GM19438 (cell line): Measurements from ENCODE around the gene DGUOK.
"Not testable (repeated sequence)": the region's sequence is repeated elsewhere in the genome, so short reads cannot be mapped to it uniquely, and the experiment has no call there.

Experiments used
- ATAC-seq: cut with Tn5 transposase; IDR thresholded peaks from one replicate; pipeline ENCODE4 v1.9.1; 2021; ENCODE audit warnings: low read depth; ENCODE audit not compliant: unreplicated experiment

Gene DGUOK

GRCh38 chr2:73899801-73900336, 26.8 kb upstream of the DGUOK start:
- no peak for ATAC-seq

- ATAC-seq, result no peak
These were observed 25.5 kb upstream of the DGUOK start for GRCh38 chr2:73901143-73901542.

- ATAC-seq, result no peak
These were observed 24.4 kb upstream of the DGUOK start for GRCh38 chr2:73902284-73902683.

GRCh38 chr2:73903313-73903712, 23.4 kb upstream of the DGUOK start:
- ATAC-seq, result no peak

- ATAC-seq, result not testable (repeated sequence)
These were observed 22.6 kb upstream of the DGUOK start for GRCh38 chr2:73903949-73904613.

GRCh38 chr2:73904952-73905351, 21.7 kb upstream of the DGUOK start:
- no peak for ATAC-seq

GRCh38 chr2:73906847-73907505, 19.7 kb upstream of the DGUOK start:
- ATAC-seq, result no peak

GRCh38 chr2:73907840-73908452, 18.7 kb upstream of the DGUOK start:
- ATAC-seq, result no peak

GRCh38 chr2:73908689-73909652, 17.7 kb upstream of the DGUOK start:
- no peak for ATAC-seq

GRCh38 chr2:73910873-73911547, 15.7 kb upstream of the DGUOK start:
- ATAC-seq, result no peak

GRCh38 chr2:73911548-73912208, 15.0 kb upstream of the DGUOK start:
- ATAC-seq, result no peak

GRCh38 chr2:73913414-73914054, 13.1 kb upstream of the DGUOK start:
- no peak for ATAC-seq

- no peak for ATAC-seq
These were observed 12.0 kb upstream of the DGUOK start for GRCh38 chr2:73914667-73915066.

- no peak for ATAC-seq
These were observed 11.2 kb upstream of the DGUOK start for GRCh38 chr2:73915437-73915993.

- no peak for ATAC-seq
These were observed 10.0 kb upstream of the DGUOK start for GRCh38 chr2:73916666-73917065.

- ATAC-seq, result no peak
These were observed 9.4 kb upstream of the DGUOK start for GRCh38 chr2:73917296-73917695.

GRCh38 chr2:73917696-73918207, 8.9 kb upstream of the DGUOK start:
- ATAC-seq, result no peak

- no peak for ATAC-seq
These were observed 7.8 kb upstream of the DGUOK start for GRCh38 chr2:73918856-73919255.
